ENCODE results near the gene IL22.

IL22 gene
- total RNA-seq: 0 to 0.08 (median 0) reads per million in 4 donors

- no peak for DNase-seq
These were observed at the start of gene IL22 for GRCh38 chr12:68253504-68253903. IL22 (minus strand) TSS chr12:68253604; CDS start chr12:68253448, 156 bp downstream.

- DNase-seq: no peak
These were observed 44.5 kb upstream of the IL22 start for GRCh38 chr12:68297929-68298328.

GRCh38 chr12:68294251-68294650, 40.8 kb upstream of the IL22 start:
- DNase-seq: no peak

GRCh38 chr12:68293347-68293746, 39.9 kb upstream of the IL22 start:
- no peak for DNase-seq

GRCh38 chr12:68292151-68292943, 38.9 kb upstream of the IL22 start:
- DNase-seq: no peak

GRCh38 chr12:68291396-68292036, 38.1 kb upstream of the IL22 start:
- DNase-seq: no peak

- DNase-seq: peak in 2 of 5 donors; percentile 11 to 93
These were observed 36.7 kb upstream of the IL22 start for GRCh38 chr12:68290126-68290525.

- no peak for DNase-seq
These were observed 33.7 kb upstream of the IL22 start for GRCh38 chr12:68287106-68287505.

GRCh38 chr12:68286396-68286795, 33.0 kb upstream of the IL22 start:
- no peak for DNase-seq

GRCh38 chr12:68285541-68285940, 32.1 kb upstream of the IL22 start:
- no peak for DNase-seq

- DNase-seq: peak in 1 of 5 donors; percentile 61
These were observed 28.1 kb upstream of the IL22 start for GRCh38 chr12:68281322-68282077.

GRCh38 chr12:68280240-68280639, 26.8 kb upstream of the IL22 start:
- no peak for DNase-seq

GRCh38 chr12:68279227-68280054, 26.0 kb upstream of the IL22 start:
- no peak for DNase-seq

- DNase-seq: peak in 1 of 5 donors; percentile 50
These were observed 23.1 kb upstream of the IL22 start for GRCh38 chr12:68276402-68276930.

GRCh38 chr12:68272732-68273131, 19.3 kb upstream of the IL22 start:
- no peak for DNase-seq

GRCh38 chr12:68271346-68271745, 17.9 kb upstream of the IL22 start:
- DNase-seq: no peak

GRCh38 chr12:68270358-68270757, 17.0 kb upstream of the IL22 start:
- no peak for DNase-seq

GRCh38 chr12:68269779-68270178, 16.4 kb upstream of the IL22 start:
- DNase-seq: no peak

- no peak for DNase-seq
These were observed 15.6 kb upstream of the IL22 start for GRCh38 chr12:68268967-68269366.

- peak in 1 of 5 donors; percentile 50 for DNase-seq
These were observed 14.5 kb upstream of the IL22 start for GRCh38 chr12:68267892-68268396.

GRCh38 chr12:68264857-68265256, 11.5 kb upstream of the IL22 start:
- no peak for DNase-seq

Data from T-helper 1 cell (primary cell).